Fibroblast of mammary gland (primary cell): ENCODE measurements around the gene ENDOD1.
"Not testable (repeated sequence)": the region's sequence is repeated elsewhere in the genome, so short reads cannot be mapped to it uniquely, and the experiment has no call there.

ENCODE experiments used
- DNase-seq: peaks from one replicate; pipeline ENCODE4 v3.0.0-alpha.2; 2010; ENCODE audit warnings: low read depth
- H3K4me3 ChIP-seq: 2 replicates; pipeline ENCODE4 v1.5.1; 2011; ENCODE audit warnings: low read depth, mild to moderate bottlenecking, low read length, moderate library complexity; ENCODE audit not compliant: control insufficient read depth
- CTCF ChIP-seq: conservative IDR thresholded peaks from 2 replicates; pipeline ENCODE4 v1.5.1; 2011; ENCODE audit warnings: low read depth, low read length, inconsistent platforms; ENCODE audit not compliant: control insufficient read depth, insufficient read depth

Gene ENDOD1

GRCh38 chr11:95089620-95090542 is at the start of gene ENDOD1:
Gene ENDOD1 (plus strand): TSS chr11:95089846. CDS start chr11:95089928, 82 bp downstream.
- peak within 1 kb of the TSS; percentile 64 for H3K4me3 ChIP-seq
- TF ChIP-seq CTCF = no peak
- peak; percentile 73 for DNase-seq

- TF ChIP-seq CTCF = no peak
- no peak for DNase-seq
- no peak overlapping the region for H3K4me3 ChIP-seq
Measured at GRCh38 chr11:95042239-95042638, 47.4 kb upstream of the ENDOD1 start.

GRCh38 chr11:95042906-95043305 is 46.7 kb upstream of the ENDOD1 start:
- no peak for TF ChIP-seq CTCF
- no peak for DNase-seq
- no peak overlapping the region for H3K4me3 ChIP-seq

- no peak for TF ChIP-seq CTCF
- no peak overlapping the region for H3K4me3 ChIP-seq
- no peak for DNase-seq
Measured at GRCh38 chr11:95044010-95044409, 45.6 kb upstream of the ENDOD1 start.

- TF ChIP-seq CTCF = no peak
- no peak overlapping the region for H3K4me3 ChIP-seq
- no peak for DNase-seq
Measured at GRCh38 chr11:95045812-95046211, 43.8 kb upstream of the ENDOD1 start.

- H3K4me3 ChIP-seq, DNase-seq: not testable (repeated sequence)
Measured at GRCh38 chr11:95049122-95049521, 40.5 kb upstream of the ENDOD1 start, which contains the start of gene KDM4F. Gene KDM4F (plus strand): TSS chr11:95049422.

- no peak for TF ChIP-seq CTCF
- no peak overlapping the region for H3K4me3 ChIP-seq
- DNase-seq = no peak
Measured at GRCh38 chr11:95050595-95051202, 38.9 kb upstream of the ENDOD1 start.
